ENCODE results near the gene KIAA1958.

The KIAA1958 gene

GRCh38 chr9:112486221-112487007, at the start of gene KIAA1958:
Gene KIAA1958 (plus strand): TSS chr9:112486827. CDS start chr9:112574081, 87,254 bp downstream.
- TF ChIP-seq CTCF (IDR thresholded peaks at IDR 0.05; ENCODE audit: insufficient read depth, low read depth, low read length, missing control alignments), result no peak
- H3K4me3 ChIP-seq (ENCODE audit: low read depth, low read length), result peak within 1 kb of the TSS; percentile 97
- peak; percentile 95 for DNase-seq (ENCODE audit: low read depth)

- H3K4me3 ChIP-seq (ENCODE audit: low read depth, low read length), result no peak overlapping the region
- DNase-seq (ENCODE audit: low read depth), result no peak
- TF ChIP-seq CTCF (IDR thresholded peaks at IDR 0.05; ENCODE audit: insufficient read depth, low read depth, low read length, missing control alignments), result no peak
Measured at GRCh38 chr9:112437406-112437805, 49.2 kb upstream of the KIAA1958 start.

GRCh38 chr9:112439171-112439570, 47.5 kb upstream of the KIAA1958 start:
- no peak overlapping the region for H3K4me3 ChIP-seq (ENCODE audit: low read depth, low read length)
- DNase-seq (ENCODE audit: low read depth), result no peak
- no peak for TF ChIP-seq CTCF (IDR thresholded peaks at IDR 0.05; ENCODE audit: insufficient read depth, low read depth, low read length, missing control alignments)

- DNase-seq (ENCODE audit: low read depth), result no peak
- no peak overlapping the region for H3K4me3 ChIP-seq (ENCODE audit: low read depth, low read length)
- no peak for TF ChIP-seq CTCF (IDR thresholded peaks at IDR 0.05; ENCODE audit: insufficient read depth, low read depth, low read length, missing control alignments)
Measured at GRCh38 chr9:112439825-112440224, 46.8 kb upstream of the KIAA1958 start.

GRCh38 chr9:112443200-112443599, 43.4 kb upstream of the KIAA1958 start:
- H3K4me3 ChIP-seq (ENCODE audit: low read depth, low read length), result no peak overlapping the region
- peak; percentile 47 for TF ChIP-seq CTCF (IDR thresholded peaks at IDR 0.05; ENCODE audit: insufficient read depth, low read depth, low read length, missing control alignments)
- DNase-seq (ENCODE audit: low read depth), result peak; percentile 38

GRCh38 chr9:112443636-112444035, 43.0 kb upstream of the KIAA1958 start:
- TF ChIP-seq CTCF (IDR thresholded peaks at IDR 0.05; ENCODE audit: insufficient read depth, low read depth, low read length, missing control alignments), result no peak
- no peak for DNase-seq (ENCODE audit: low read depth)
- H3K4me3 ChIP-seq (ENCODE audit: low read depth, low read length), result no peak overlapping the region

GRCh38 chr9:112445196-112445595, 41.4 kb upstream of the KIAA1958 start:
- no peak for DNase-seq (ENCODE audit: low read depth)
- no peak for TF ChIP-seq CTCF (IDR thresholded peaks at IDR 0.05; ENCODE audit: insufficient read depth, low read depth, low read length, missing control alignments)
- H3K4me3 ChIP-seq (ENCODE audit: low read depth, low read length), result no peak overlapping the region

All from GM12865 (cell line).